NCI-H2029 treated with DMSO at 0.1 percent for 48 hours (cell line): ENCODE data around the gene CMTM7.

Experiments used
- DNase-seq: peaks from one replicate; lab custom pipeline; 2025; lab: John Stamatoyannopoulos, UW

The CMTM7 gene

DNA sequence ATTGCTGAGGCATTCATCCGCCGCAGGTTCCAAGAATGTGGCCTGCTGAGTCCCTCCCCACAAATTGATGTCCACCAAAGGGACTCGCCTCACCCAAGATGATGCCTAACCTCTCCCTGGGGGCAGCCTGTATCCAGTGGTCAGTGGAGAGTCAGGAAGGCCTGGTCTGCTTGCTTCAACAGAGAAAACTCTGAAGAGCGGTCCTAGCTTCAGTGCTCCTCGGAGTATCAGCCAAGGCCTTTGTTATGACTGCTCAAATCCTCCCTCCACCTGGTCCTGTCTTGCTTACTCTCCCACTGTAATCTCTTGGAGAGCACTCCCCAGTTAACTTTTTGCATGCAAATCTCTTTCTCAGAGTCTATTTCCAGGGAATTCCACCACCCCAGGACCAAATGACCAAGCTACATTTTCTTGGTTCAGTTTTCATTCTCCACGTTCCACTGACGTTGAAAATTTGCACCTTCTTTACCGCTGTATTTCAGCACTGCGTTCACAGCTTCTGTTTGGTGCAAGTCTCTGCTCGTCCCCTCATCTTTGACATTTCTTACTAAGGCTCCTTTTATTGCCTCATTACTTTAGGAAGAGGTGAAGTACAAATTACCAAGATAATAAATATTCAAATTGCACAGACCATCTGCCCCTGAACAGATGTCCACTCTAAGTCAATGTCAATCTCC lies 22.3 kb downstream of the CMTM7 start:
- no peak for DNase-seq

DNA sequence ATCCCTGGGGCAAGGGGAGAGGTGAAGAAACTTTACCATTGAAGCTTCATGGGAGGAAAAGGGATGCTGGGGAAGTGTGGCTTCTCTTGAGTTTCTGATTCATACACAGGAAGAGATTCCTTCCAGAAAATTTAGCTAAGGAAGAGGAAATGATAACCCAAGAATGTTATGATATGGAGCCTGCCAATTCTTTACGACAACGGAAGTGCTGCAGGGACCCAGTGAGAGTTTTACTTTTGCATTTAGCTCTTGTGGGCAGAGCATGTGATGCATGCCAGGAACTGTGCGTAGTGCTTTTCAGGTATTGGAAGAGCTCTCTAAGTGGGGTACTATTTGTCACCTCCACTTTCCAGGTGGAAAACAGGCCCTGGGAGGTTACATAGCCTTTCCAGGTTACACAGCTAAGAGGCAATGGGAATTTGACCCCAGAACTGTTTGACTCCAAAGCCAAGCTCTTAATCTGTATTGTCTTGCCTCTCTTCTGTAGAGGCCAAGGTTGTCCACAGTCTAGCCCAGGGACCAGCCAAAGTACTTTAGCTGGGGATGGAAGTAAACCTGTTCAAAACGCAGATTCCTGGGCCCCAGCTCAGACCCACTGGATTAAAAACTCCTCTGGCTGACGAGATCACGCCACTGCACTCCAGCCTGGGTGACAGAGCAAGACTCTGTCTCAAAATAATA lies 23.0 kb downstream of the CMTM7 start:
- no peak for DNase-seq

DNA sequence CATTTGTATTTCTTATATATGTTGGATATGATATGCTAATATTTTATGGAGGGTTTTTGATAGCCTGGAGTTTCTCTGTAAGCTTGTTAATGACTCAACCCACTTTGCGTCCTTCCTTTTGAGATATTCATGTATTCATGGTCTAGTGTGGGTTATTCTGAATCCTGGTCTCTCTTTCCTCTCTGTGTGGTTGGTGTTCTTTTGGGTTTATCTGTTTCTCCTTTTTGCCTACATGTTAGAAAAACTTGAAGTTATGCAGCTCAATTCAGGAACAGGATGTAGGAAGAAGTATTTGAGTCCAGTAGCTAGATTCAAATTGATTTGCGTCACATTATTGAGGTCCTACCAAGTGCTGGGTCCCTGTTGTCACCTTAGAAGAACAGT lies 28.1 kb downstream of the CMTM7 start:
- DNase-seq = no peak

- no peak for DNase-seq
Observed at GRCh38 chr3:32420126-32421038, 28.7 kb downstream of the CMTM7 start.

DNA sequence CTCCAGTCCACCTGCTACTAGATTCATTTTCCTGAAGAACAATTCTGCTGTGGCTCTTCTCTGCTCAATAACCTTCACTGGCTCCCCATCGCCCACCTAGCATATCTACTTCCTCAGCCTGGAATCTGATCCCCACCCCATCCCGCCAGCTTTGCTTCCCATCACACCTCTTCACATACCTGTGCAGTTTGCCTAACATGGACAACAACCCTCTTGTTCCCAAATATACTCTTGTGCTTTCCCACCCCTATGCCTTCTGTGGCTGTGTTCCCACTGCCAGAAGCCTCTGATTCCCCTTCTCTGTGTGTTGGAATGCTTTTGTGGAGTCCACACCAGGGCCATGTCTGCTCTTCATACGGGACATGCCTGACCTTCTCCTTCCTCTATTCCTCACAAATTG lies 29.5 kb downstream of the CMTM7 start:
- DNase-seq = no peak

DNA sequence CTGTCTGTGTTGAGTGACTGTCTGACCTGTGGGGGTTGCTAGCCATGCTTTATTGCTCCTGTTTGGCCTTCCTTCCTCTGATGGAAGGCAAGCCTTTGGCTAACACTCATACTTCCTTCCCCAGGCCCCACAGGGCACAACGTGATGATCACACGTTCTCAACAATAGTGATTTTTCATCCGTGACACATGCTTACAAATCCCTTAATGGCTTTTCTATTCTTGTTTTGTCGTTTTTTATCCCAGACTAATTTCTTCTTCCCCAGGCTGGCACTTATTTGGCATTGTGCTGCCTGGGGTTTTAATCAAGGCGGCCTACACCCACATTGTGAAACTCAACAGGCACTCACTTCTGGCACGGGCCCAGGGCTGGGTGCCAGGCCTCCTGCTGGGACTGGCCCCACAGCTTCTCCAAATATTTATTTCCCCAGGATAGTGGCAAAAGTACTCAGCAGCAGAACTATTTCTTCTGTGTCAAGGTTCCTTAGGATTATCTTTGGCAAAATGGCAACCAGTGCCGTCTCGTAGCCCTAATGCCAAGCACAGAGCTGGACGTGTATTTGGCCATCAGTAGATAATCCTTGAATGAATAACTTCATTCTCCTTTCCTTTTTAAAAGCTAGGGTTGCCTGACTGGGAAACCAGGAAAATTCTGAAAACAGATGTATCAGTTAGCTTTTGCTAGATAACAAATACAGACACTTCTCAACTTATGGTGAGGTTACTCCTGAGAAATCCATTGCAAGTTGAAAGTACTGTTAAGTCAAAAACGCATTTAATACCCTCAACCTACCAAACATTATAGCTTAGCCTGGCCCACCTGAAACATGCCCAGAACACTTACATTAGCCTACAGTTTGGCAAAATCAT lies 30.6 kb downstream of the CMTM7 start:
- DNase-seq = peak; percentile 88

DNA sequence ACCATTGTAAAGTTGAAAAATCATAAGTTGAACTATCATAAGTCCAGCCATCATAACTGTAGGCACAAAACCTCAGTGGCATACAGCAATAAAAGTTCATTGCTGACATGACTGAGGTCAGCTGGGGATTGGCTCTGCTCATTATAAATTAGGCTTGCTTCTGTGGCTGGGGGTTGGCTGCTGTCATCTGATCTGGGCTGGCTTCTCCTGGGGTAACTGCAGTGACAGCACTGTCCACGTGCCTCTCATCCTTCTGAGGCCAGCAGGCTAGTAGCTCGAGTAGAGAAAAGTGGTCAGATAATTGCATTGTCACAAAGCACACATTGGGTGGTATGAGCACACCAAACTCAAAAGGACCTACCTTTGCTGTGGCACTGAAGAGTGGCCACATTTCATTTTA lies 31.3 kb downstream of the CMTM7 start:
- DNase-seq = no peak

GRCh38 chr3:32423534-32423933 lies 31.9 kb downstream of the CMTM7 start:
- no peak for DNase-seq

GRCh38 chr3:32423956-32424557 lies 32.4 kb downstream of the CMTM7 start:
- peak; percentile 52 for DNase-seq

DNA sequence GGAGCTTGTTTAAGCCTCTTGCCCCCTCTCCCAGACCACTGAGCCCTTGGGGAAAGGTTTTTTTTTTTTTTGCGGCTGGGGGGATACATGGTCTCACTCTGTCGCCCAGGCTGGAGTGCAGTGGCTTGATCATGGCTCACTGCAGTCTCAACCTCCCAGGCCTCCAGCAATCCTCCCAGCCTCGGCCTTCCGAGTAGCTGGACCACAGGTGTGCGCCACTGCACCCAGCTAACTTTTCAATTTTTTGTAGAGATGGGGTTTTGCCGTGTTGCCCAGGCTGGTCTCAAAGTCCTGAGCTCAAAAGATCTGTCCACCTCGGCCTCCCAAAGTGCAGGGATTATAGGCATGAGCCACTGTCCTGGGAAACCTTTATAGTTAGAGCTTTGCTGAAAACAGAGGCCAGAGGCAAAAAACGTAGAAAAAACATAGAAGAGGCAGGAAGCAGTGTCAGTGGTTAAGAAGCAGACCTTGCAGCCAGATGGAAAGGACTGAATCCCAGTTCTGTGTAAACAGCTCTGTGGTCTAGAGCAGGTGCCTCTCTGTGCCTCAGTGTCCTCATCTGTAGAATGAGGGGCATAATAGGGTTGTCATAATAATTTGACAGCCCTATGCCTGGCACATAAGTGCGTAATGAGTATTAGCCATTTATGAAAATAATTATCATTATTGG lies 33.1 kb downstream of the CMTM7 start:
- no peak for DNase-seq

GRCh38 chr3:32428092-32429068 lies 36.7 kb downstream of the CMTM7 start:
- DNase-seq = no peak

DNA sequence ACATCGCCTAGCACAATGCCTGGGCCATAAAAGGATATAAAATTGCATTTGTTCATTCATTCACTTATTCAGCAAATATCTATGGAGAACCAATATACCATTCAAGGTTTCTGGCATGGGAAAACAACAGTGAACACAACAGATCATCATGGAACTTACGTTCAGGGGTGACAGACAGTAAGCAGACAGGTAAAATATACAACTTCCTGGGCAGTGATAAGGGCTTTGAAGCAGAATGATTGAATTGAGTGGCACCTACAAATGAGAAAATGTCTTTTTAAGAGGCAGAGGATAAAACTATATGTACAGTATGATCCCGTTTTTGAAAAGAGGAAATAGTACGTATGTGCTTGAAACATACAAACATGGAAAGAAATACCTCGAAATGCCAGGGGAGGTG lies 39.2 kb downstream of the CMTM7 start:
- no peak for DNase-seq

- DNase-seq = no peak
Observed at GRCh38 chr3:32431481-32431880, 39.8 kb downstream of the CMTM7 start.

DNA sequence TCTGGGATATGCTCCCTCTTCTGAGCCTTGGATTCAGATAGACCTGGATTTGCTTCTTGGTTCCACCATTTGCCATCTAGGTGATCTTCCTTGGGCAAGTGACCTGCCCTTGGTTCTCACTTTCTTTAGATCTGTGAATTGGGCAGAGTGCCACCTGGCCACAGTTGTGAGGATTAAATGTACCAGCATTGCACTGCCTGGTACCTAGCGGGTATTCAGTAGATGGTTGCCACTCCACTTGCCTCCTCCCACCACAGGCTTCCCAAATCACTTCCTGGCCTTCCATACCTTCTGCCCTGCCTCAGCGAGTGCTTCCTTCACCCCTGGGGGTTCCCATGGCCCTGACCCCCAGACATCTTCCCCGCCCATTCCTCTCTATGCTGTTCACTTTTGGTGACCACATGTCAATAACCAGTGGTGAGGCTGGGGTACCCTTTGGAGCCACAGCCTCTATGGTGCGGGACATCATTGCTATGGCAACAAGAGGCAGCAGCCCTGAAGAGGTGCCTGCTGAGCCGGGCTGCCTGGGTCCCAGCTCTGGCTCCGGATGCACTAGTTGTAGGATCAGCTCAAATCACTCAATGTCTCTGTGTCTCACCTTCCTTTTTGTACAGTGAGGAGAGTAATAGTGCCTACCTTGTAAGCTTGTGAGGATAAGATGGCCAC lies 40.5 kb downstream of the CMTM7 start:
- DNase-seq = no peak

GRCh38 chr3:32432711-32433530 lies 41.3 kb downstream of the CMTM7 start:
- no peak for DNase-seq

GRCh38 chr3:32434206-32434605 lies 42.6 kb downstream of the CMTM7 start:
- no peak for DNase-seq

DNA sequence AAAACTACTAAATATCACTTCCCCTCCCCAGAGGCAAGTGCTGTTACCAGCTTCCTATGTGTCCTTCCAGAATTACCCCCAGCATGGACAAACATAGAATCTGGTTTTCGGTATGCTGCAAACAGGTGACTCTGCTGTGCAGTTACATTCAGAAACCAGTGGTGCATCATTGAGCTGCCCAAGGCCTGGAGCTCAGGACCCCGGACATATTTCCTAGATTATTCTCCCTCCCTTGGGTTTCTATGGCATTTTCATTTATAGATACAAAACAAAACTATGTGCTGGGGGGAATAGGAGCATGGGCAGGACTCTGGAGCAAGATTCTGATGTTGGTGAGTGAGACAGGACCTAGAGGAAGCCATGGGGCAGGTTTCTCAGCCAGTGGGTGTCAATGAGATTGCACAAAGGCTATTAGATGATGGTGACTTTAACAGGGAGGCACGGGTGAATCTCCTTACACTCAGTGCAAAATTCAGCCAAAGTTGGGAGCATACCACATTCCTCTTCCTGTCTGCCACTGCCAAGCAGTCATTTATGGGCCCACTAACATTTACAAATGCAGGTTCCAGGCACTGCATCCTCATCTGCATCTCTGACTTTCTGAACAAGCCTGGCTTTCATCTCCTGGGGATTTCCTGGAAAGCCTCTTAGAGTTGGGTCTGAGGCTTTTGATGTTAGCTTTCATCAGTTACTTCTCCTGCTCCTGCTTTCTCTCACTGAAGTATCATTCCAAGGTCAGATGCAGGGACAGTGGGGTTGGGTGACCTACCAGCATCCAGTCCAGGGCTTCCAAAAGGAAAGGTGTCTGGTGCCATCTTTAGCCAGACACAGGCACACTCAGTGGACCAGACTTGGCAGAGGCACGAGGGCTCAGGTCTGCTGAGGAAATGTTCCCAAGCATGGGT lies 44.5 kb downstream of the CMTM7 start:
- DNase-seq = no peak
